Tibial artery (tissue), 4 donors: ENCODE results near the gene ANKRD18A.

ENCODE experiments used
- DNase-seq, 2 donors: peaks; one replicate each; pipeline ENCODE4 v3.0.0-alpha.2; 2019
- H3K27ac ChIP-seq, 2 donors: fragments of 200-600 bp; sonication (generic) in 1 of 2; 1 replicate in 1 of 2; 2 replicates in 1 of 2; pipeline ENCODE4 v1.5.1; 2018 to 2019; ENCODE audit warnings: mild to moderate bottlenecking in 1 of 2
- H3K27me3 ChIP-seq, 2 donors: fragments of 200-600 bp; sonication (generic) in 1 of 2; one replicate each; pipeline versions ENCODE4 v1.5.1 to v1.6.0; 2016 to 2019
- H3K36me3 ChIP-seq, 3 donors: fragments of 200-600 bp; sonication (generic) in 2 of 3; one replicate each; pipeline ENCODE4 v1.5.1; 2016 to 2019; ENCODE audit warnings: mild to moderate bottlenecking in 2 of 3
- H3K4me1 ChIP-seq, 4 donors: fragments of 200-600 bp; sonication (generic) in 2 of 4; 1 replicate in 3 of 4; 2 replicates in 1 of 4; pipeline ENCODE4 v1.5.1; 2016 to 2019
- H3K4me3 ChIP-seq, 2 donors: fragments of 200-600 bp; sonication (generic) in 1 of 2; 1 replicate in 1 of 2; 2 replicates in 1 of 2; pipeline ENCODE4 v1.5.1; 2018 to 2019; ENCODE audit warnings: mild to moderate bottlenecking in 2 of 2
- H3K9me3 ChIP-seq, 3 donors: fragments of 200-600 bp; sonication (generic) in 1 of 3; one replicate each; pipeline ENCODE4 v1.5.1; 2016 to 2019
- CTCF ChIP-seq, 2 experiments: fragments of 200-600 bp in 1 of 2; fragments of 450-650 bp in 1 of 2; IDR thresholded peaks; one replicate each; pipeline ENCODE4 v1.5.1; 2017 to 2019; ENCODE audit warnings: antibody characterized with exemption in 2 of 2, mild to moderate bottlenecking in 1 of 2, moderate library complexity in 1 of 2
- intact Hi-C: fragments of 100-400 bp; cut with DNase I; formaldehyde crosslinking; loops from one replicate; pipeline ENCODE4 v1.15.0; 2023; ENCODE audit warnings: low total_unique reads

The ANKRD18A gene

GRCh38 chr9:38644601-38645000, 24.2 kb upstream of the ANKRD18A start:
- TF ChIP-seq CTCF (IDR thresholded peaks at IDR 0.05) = no peak
- intact Hi-C loops = no loop called here

GRCh38 chr9:38643815-38644173, 23.4 kb upstream of the ANKRD18A start:
- intact Hi-C loops = no loop called here
- no peaks in the 10 kb centered on the region for H3K9me3 ChIP-seq
- no peak overlapping the region for H3K27ac ChIP-seq
- H3K4me3 ChIP-seq = no peak overlapping the region
- H3K4me1 ChIP-seq = no peaks in the 10 kb centered on the region
- no peak for TF ChIP-seq CTCF (IDR thresholded peaks at IDR 0.05)
- peaks cover 0 to 9% of the 10 kb centered on the region in 2 donors for H3K27me3 ChIP-seq
- no peak for DNase-seq
- H3K36me3 ChIP-seq = no peaks in the 10 kb centered on the region

More at GRCh38 chr9:38644601-38645000, 24.2 kb upstream of the ANKRD18A start:
- Histone ChIP-seq H3K36me3 (no peaks in the 10 kb centered on the region), H3K9me3 (no peaks in the 10 kb centered on the region), H3K27me3 (peaks cover 0 to 9% of the 10 kb centered on the region in 2 donors), H3K4me3 (no peak overlapping the region), H3K27ac (no peak overlapping the region), H3K4me1 (no peaks in the 10 kb centered on the region)
- no peak for DNase-seq

- H3K9me3 ChIP-seq = no peaks in the 10 kb centered on the region
- H3K4me3 ChIP-seq = no peak overlapping the region
- no peak for TF ChIP-seq CTCF (IDR thresholded peaks at IDR 0.05)
- H3K27me3 ChIP-seq = peaks cover 0 to 9% of the 10 kb centered on the region in 2 donors
- H3K36me3 ChIP-seq = no peaks in the 10 kb centered on the region
- intact Hi-C loops = no loop called here
- H3K27ac ChIP-seq = no peak overlapping the region
- H3K4me1 ChIP-seq = no peaks in the 10 kb centered on the region
- DNase-seq = no peak
Observed at GRCh38 chr9:38642951-38643814, 22.8 kb upstream of the ANKRD18A start.

GRCh38 chr9:38641985-38642864, 21.8 kb upstream of the ANKRD18A start:
- TF ChIP-seq CTCF (IDR thresholded peaks at IDR 0.05) = no peak
- DNase-seq = no peak
- Histone ChIP-seq H3K27me3 (peaks cover 0 to 9% of the 10 kb centered on the region in 2 donors), H3K4me1 (no peaks in the 10 kb centered on the region), H3K36me3 (no peaks in the 10 kb centered on the region), H3K9me3 (no peaks in the 10 kb centered on the region), H3K27ac (no peak overlapping the region), H3K4me3 (no peak overlapping the region)
- intact Hi-C loops = no loop called here

- no peaks in the 10 kb centered on the region for H3K4me1 ChIP-seq
- intact Hi-C loops = no loop called here
Observed at GRCh38 chr9:38641142-38641541, 20.7 kb upstream of the ANKRD18A start.

More at GRCh38 chr9:38641142-38641541, 20.7 kb upstream of the ANKRD18A start:
- peaks cover 0 to 9% of the 10 kb centered on the region in 2 donors for H3K27me3 ChIP-seq
- H3K27ac ChIP-seq = no peak overlapping the region
- no peak for DNase-seq
- no peak overlapping the region for H3K4me3 ChIP-seq
- H3K36me3 ChIP-seq = no peaks in the 10 kb centered on the region
- TF ChIP-seq CTCF (IDR thresholded peaks at IDR 0.05) = no peak
- no peaks in the 10 kb centered on the region for H3K9me3 ChIP-seq
